HG03342 (cell line): Measurements from ENCODE around the gene FMN2.

Experiments used
- ATAC-seq: cut with Tn5 transposase; IDR thresholded peaks from one replicate; pipeline ENCODE4 v1.9.1; 2021; ENCODE audit warnings: mild to moderate bottlenecking, moderate library complexity; ENCODE audit not compliant: unreplicated experiment

The FMN2 gene

GRCh38 chr1:240349695-240350094 lies 258.0 kb downstream of the FMN2 start:
- ATAC-seq, result no peak

- no peak for ATAC-seq
Measured at GRCh38 chr1:240350910-240351331, 259.2 kb downstream of the FMN2 start.

- ATAC-seq, result no peak
Measured at GRCh38 chr1:240351690-240352089, 260.0 kb downstream of the FMN2 start.

GRCh38 chr1:240352769-240353168 lies 261.1 kb downstream of the FMN2 start:
- no peak for ATAC-seq

- ATAC-seq, result no peak
Measured at GRCh38 chr1:240356568-240356967, 264.9 kb downstream of the FMN2 start.

GRCh38 chr1:240362046-240362445 lies 270.4 kb downstream of the FMN2 start:
- no peak for ATAC-seq

GRCh38 chr1:240362826-240363225 lies 271.1 kb downstream of the FMN2 start:
- no peak for ATAC-seq

GRCh38 chr1:240363315-240363714 lies 271.6 kb downstream of the FMN2 start:
- no peak for ATAC-seq

- ATAC-seq, result no peak
Measured at GRCh38 chr1:240363914-240364313, 272.2 kb downstream of the FMN2 start.

- ATAC-seq, result no peak
Measured at GRCh38 chr1:240366636-240367035, 275.0 kb downstream of the FMN2 start.

- ATAC-seq, result no peak
Measured at GRCh38 chr1:240385551-240385950, 293.9 kb downstream of the FMN2 start.

- no peak for ATAC-seq
Measured at GRCh38 chr1:240385985-240386978, 294.6 kb downstream of the FMN2 start.

GRCh38 chr1:240387051-240387450 lies 295.4 kb downstream of the FMN2 start:
- ATAC-seq, result no peak

- ATAC-seq, result no peak
Measured at GRCh38 chr1:240391660-240392260, 300.1 kb downstream of the FMN2 start.

GRCh38 chr1:240394353-240394752 lies 302.7 kb downstream of the FMN2 start:
- ATAC-seq, result no peak

GRCh38 chr1:240395336-240395735 lies 303.7 kb downstream of the FMN2 start:
- no peak for ATAC-seq

- no peak for ATAC-seq
Measured at GRCh38 chr1:240399381-240399780, 307.7 kb downstream of the FMN2 start.

GRCh38 chr1:240401731-240402130 lies 310.0 kb downstream of the FMN2 start:
- ATAC-seq, result no peak

- ATAC-seq, result no peak
Measured at GRCh38 chr1:240402326-240402725, 310.6 kb downstream of the FMN2 start.

- no peak for ATAC-seq
Measured at GRCh38 chr1:240404286-240404685, 312.6 kb downstream of the FMN2 start.

GRCh38 chr1:240405751-240406150 lies 314.1 kb downstream of the FMN2 start:
- ATAC-seq, result no peak

GRCh38 chr1:240407407-240407806 lies 315.7 kb downstream of the FMN2 start:
- no peak for ATAC-seq
